ENCODE data around the gene KIF6.
"Not testable (repeated sequence)": the region's sequence is repeated elsewhere in the genome, so short reads cannot be mapped to it uniquely, and the experiment has no call there.

The KIF6 gene

GRCh38 chr6:39724787-39725631 is at the start of gene KIF6:
Gene KIF6 (minus strand): TSS chr6:39725408. CDS start chr6:39725310, 98 bp downstream.
- DNase-seq, result peak; percentile 89

DNA sequence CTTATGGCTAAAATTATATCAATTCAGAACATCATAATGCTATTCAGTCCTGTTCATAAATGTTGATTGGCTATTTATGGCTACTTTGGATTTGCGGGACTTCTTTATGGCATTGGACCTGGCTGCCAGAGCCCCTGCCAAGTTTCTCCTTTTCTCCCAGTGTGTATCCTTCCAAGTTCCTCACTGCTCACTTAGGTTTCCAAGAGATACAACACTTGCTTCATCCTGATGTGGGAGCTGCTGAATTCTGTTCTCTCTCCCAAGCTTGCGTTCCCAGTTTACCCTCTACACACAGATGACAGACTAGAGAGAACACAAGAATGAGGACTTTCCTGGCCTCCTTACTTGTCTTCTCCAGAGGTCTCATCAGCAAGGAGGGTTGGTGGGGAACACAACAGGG is 48.6 kb upstream of the KIF6 start:
- DNase-seq, result no peak

- DNase-seq, result peak; percentile 38
Observed at GRCh38 chr6:39772559-39773273, 47.5 kb upstream of the KIF6 start.

GRCh38 chr6:39770446-39770845 is 45.2 kb upstream of the KIF6 start:
- DNase-seq, result no peak

- no peak for DNase-seq
Observed at GRCh38 chr6:39769012-39769411, 43.8 kb upstream of the KIF6 start.

- DNase-seq, result no peak
Observed at GRCh38 chr6:39765508-39766065, 40.4 kb upstream of the KIF6 start.

DNA sequence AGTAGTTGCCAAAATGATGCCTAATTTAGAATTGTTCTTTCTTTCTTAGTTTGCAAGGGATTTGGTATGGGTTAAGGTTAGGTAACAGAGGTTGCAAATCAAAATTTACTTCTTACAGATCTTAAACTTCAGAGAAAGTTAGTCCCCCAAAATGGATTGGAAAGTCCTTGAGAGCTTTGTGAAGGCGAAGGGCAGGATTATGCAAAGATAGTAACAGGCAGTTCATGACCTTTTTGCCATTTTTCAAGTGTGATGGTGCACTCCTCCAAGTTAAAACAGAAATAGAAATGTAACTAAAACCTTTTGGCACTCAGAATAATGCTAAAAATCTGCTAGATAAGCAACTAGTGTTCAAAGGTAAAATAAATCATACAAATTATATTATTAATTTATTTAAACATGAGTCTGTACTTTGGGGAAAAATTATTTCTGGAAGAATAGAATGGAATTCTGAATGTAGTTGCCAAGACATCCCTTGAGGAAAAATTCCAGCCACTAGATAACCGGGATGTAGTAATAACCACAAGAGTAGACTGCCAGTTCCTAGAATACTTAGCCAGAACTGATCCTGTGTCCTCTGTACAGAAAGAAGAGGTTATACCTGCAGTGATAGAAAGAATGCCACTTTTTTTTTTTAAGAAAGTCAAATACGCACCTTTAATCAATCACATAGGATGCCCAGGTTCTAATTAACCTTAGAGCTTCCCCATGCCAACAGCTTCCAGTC is 35.2 kb upstream of the KIF6 start:
- DNase-seq, result no peak

DNA sequence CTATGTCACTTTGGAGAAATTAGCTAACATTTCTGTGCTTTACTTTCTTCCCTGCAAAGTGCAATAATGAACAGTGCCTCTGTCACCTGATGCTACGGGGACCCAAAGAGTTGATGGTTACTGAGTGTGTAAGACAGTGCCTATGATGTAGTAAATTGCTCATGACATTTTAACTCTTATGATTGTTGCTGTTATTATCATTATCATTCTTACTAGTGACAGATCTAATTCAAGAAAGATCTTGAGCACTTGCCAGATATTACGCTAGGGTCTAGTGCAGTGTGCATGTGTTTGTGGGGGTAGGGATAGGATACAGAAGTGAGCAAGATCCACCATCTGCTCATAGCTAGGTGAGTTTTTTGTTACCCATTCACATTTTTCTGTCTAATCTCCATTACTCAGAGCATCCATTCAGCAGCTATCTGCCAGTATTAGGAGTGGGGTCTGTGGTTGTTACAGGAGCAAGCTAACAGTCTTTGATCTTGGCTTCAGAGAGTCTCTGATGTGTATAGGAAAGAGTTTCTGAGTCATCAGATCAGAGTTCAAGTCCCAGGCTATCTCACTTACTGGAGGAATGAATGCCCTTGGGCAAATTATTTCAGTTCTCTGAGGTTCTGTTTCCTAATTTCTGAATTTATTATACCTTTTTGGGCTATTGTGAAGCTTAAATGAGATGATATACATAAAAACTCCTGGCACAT is 33.8 kb upstream of the KIF6 start:
- DNase-seq, result no peak

GRCh38 chr6:39756582-39756981 is 31.4 kb upstream of the KIF6 start:
- DNase-seq, result no peak

- no peak for DNase-seq
Observed at GRCh38 chr6:39755231-39755630, 30.0 kb upstream of the KIF6 start.

GRCh38 chr6:39754514-39755115 is 29.4 kb upstream of the KIF6 start:
- no peak for DNase-seq

- no peak for DNase-seq
Observed at GRCh38 chr6:39753725-39754045, 28.5 kb upstream of the KIF6 start.

DNA sequence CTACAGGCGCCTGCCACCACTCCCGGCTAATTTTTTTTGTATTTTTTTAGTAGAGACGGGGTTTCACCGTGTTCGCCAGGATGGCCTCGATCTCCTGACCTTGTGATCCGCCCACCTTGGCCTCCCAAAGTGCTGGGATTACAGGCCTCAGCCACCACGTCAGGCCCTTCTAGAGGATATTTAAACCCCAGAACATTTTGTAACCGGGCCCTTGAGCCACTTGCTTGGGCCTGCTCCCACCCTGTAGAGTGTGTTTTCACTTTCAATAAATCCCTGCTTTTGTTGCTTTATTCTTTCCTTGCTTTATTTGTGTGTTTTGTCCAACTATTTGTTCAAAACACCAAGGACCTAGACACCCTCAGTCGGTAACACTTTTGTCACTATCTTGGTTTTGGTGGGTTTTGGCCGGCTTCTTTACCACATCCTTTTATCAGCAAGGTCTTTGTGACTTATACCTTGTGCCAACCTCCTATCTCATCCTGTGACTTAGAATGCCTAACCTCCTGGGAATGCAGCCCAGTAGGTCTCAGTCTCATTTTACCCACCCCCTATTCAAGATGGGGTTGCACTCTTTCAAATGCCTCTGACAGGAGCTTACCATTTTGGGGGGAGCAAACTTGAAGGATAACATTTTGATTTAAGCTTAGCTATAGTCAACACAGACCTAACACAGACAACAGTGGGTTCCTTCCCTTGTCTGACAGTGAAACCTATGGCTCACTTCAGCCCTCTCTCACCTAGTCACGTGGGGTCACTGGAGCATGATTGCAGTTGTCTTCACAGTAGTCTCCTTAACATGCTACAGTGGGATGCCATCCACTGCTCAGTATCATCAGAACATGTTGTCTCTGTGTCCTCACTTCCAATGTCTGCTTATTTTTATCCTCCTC is 27.9 kb upstream of the KIF6 start:
- DNase-seq, result no peak

GRCh38 chr6:39746795-39747194 is 21.6 kb upstream of the KIF6 start:
- DNase-seq, result no peak

GRCh38 chr6:39733704-39734103 is 8.5 kb upstream of the KIF6 start:
- no peak for DNase-seq

- DNase-seq, result no peak
Observed at GRCh38 chr6:39731565-39731964, 6.4 kb upstream of the KIF6 start.

- no peak for DNase-seq
Observed at GRCh38 chr6:39729945-39730344, 4.7 kb upstream of the KIF6 start.

DNA sequence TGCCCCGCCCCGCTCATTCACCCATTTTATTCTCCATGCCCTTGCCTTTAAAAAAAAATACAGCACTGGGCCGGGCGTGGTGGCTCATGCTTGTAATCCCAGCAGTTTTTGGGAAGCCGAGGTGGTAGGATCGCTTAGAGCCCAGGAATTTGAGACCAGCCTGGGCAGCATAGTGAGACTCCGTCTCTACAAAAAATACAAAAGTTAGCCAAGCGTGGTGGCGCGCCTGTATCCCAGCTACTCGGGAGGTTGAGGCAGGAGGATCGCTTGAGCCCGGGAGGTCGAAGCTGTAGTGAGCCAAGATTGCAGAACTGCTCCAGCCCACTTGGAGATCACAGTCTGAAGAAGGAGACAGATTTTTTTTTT is 407 bp upstream of the KIF6 start:
- no peak for DNase-seq

- not testable (repeated sequence) for DNase-seq
Observed at GRCh38 chr6:39723350-39723749, 1.9 kb downstream of the KIF6 start.

DNA sequence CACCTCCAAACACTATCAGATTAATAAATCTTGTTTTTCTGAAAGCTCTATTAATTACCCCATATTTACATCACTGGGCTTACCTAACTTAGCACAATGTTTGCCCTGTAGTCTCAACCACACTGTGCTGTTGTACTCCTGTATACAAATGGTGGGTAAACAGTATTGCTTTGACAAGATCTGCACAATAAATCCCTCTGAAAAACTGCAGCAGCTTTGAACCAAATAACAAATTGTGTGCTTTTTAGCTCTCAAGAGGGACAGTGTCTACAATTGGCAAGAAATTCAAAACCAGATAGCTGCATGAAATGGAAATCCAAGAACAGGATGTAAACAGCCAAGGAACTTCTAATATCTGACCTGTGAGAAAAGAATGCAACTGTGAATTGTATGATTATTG is 10.4 kb downstream of the KIF6 start:
- DNase-seq, result no peak

DNA sequence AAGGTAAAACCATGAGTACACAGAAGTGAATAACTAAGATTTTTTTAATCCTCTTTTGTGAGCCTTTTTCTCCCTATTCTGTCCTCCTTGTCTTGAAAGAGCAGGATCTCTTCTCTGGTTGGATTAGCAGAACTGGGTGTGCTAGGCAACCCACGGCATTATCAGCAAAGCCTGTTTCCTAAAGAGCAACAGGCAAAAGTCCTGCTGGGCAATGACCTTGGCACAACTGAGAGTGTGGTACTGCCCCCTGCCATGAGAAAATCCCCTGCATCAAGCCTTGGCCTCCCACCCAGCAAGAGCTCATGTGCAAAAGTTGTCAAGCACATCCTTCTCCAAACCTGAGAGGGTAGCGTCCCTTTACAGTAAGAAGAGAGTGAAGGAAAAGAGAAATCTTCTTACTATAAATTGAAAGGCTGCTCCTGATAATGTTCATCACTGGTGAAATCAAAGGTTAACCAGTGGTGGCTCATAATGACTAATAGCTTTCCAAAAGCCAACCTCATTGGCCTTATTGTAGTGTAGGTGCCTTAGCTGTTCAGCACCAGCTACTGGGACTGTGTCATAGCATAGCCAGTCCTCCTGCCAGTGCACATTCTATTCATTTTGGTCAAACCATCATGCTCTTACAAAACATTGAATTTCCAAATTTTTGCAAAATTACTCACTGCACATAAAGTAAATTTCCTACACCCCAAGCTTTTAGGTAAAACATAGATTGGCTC is 17.1 kb downstream of the KIF6 start:
- peak; percentile 42 for DNase-seq
